Measurements from ENCODE around the gene PPIL1.

- TF ChIP-seq CTCF (IDR thresholded peaks at IDR 0.05; ENCODE audit: insufficient read depth, low read depth, low read length) (no peak), EZH2 (IDR thresholded peaks at IDR 0.05; ENCODE audit: insufficient read depth, low read length) (no peak)
These were observed 2.9 kb downstream of the PPIL1 start for GRCh38 chr6:36871686-36872085.
